Tibial artery (tissue), 4 donors: Measurements from ENCODE around the gene MED20.

Source experiments
- DNase-seq, 2 donors: peaks; one replicate each; pipeline ENCODE4 v3.0.0-alpha.2; 2019
- H3K27ac ChIP-seq, 2 donors: fragments of 200-600 bp; sonication (generic) in 1 of 2; 1 replicate in 1 of 2; 2 replicates in 1 of 2; pipeline ENCODE4 v1.5.1; 2018 to 2019; ENCODE audit warnings: mild to moderate bottlenecking in 1 of 2
- H3K27me3 ChIP-seq, 2 donors: fragments of 200-600 bp; sonication (generic) in 1 of 2; one replicate each; pipeline versions ENCODE4 v1.5.1 to v1.6.0; 2016 to 2019
- H3K36me3 ChIP-seq, 3 donors: fragments of 200-600 bp; sonication (generic) in 2 of 3; one replicate each; pipeline ENCODE4 v1.5.1; 2016 to 2019; ENCODE audit warnings: mild to moderate bottlenecking in 2 of 3
- H3K4me1 ChIP-seq, 4 donors: fragments of 200-600 bp; sonication (generic) in 2 of 4; 1 replicate in 3 of 4; 2 replicates in 1 of 4; pipeline ENCODE4 v1.5.1; 2016 to 2019
- H3K4me3 ChIP-seq, 2 donors: fragments of 200-600 bp; sonication (generic) in 1 of 2; 1 replicate in 1 of 2; 2 replicates in 1 of 2; pipeline ENCODE4 v1.5.1; 2018 to 2019; ENCODE audit warnings: mild to moderate bottlenecking in 2 of 2
- H3K9me3 ChIP-seq, 3 donors: fragments of 200-600 bp; sonication (generic) in 1 of 3; one replicate each; pipeline ENCODE4 v1.5.1; 2016 to 2019
- CTCF ChIP-seq, 2 experiments: fragments of 200-600 bp in 1 of 2; fragments of 450-650 bp in 1 of 2; IDR thresholded peaks; one replicate each; pipeline ENCODE4 v1.5.1; 2017 to 2019; ENCODE audit warnings: antibody characterized with exemption in 2 of 2, mild to moderate bottlenecking in 1 of 2, moderate library complexity in 1 of 2
- intact Hi-C: fragments of 100-400 bp; cut with DNase I; formaldehyde crosslinking; loops from one replicate; pipeline ENCODE4 v1.15.0; 2023; ENCODE audit warnings: low total_unique reads

The MED20 gene

GRCh38 chr6:41942067-41942851, 21.3 kb upstream of the MED20 start:
- Histone ChIP-seq H3K4me3 (peak overlapping the region; percentile 77 to 78), H3K27me3 (no peaks in the 10 kb centered on the region), H3K36me3 (peaks cover 0 to 7% (median 0%) of the 10 kb centered on the region in 3 donors), H3K27ac (peak overlapping the region; percentile 58 to 60), H3K4me1 (peaks cover 0 to 45% (median 24%) of the 10 kb centered on the region in 4 donors), H3K9me3 (no peaks in the 10 kb centered on the region)
- TF ChIP-seq CTCF (IDR thresholded peaks at IDR 0.05): no peak
- intact Hi-C loops: no loop called here
- DNase-seq: no peak

GRCh38 chr6:41941280-41942066, 20.5 kb upstream of the MED20 start, which contains the start of gene CCND3:
CCND3 (minus strand) TSS chr6:41941808; CDS start chr6:41941649, 159 bp downstream.
- no peaks in the 10 kb centered on the region for H3K9me3 ChIP-seq
- H3K4me3 ChIP-seq: peak within 1 kb of the TSS; percentile 77 to 78
- intact Hi-C loops: loop anchor here (2.0 kb wide), 1 partner anchor 103 kb away; no protein-coding TSS in a partner anchor
- peak; percentile 90 to 92 for DNase-seq
- H3K27ac ChIP-seq: peak within 1 kb of the TSS; percentile 60 to 76
- H3K36me3 ChIP-seq: peaks cover 0 to 15% (median 0%) of the 10 kb centered on the region in 3 donors
- peaks cover 0 to 53% (median 24%) of the 10 kb centered on the region in 4 donors for H3K4me1 ChIP-seq
- no peak for TF ChIP-seq CTCF (IDR thresholded peaks at IDR 0.05)
- H3K27me3 ChIP-seq: no peaks in the 10 kb centered on the region

GRCh38 chr6:41940759-41941279, 19.9 kb upstream of the MED20 start:
- H3K27ac ChIP-seq: peak overlapping the region; percentile 60 to 76
- H3K9me3 ChIP-seq: no peaks in the 10 kb centered on the region
- peaks cover 0 to 57% (median 24%) of the 10 kb centered on the region in 4 donors for H3K4me1 ChIP-seq
- no peaks in the 10 kb centered on the region for H3K27me3 ChIP-seq
- peaks cover 3 to 21% (median 3%) of the 10 kb centered on the region in 3 donors for H3K36me3 ChIP-seq
- intact Hi-C loops: loop anchor here (2.0 kb wide), 1 partner anchor 104 kb away; no protein-coding TSS in a partner anchor
- DNase-seq: peak in 1 of 2 donors; percentile 71
- peak overlapping the region; percentile 77 to 78 for H3K4me3 ChIP-seq
- no peak for TF ChIP-seq CTCF (IDR thresholded peaks at IDR 0.05)

GRCh38 chr6:41939848-41940758, 19.2 kb upstream of the MED20 start:
- peaks cover 0 to 57% (median 24%) of the 10 kb centered on the region in 4 donors for H3K4me1 ChIP-seq
- no peak for DNase-seq
- H3K9me3 ChIP-seq: no peaks in the 10 kb centered on the region
- H3K27ac ChIP-seq: peak overlapping the region; percentile 60 to 76
- H3K27me3 ChIP-seq: no peaks in the 10 kb centered on the region
- H3K4me3 ChIP-seq: peak overlapping the region; percentile 77 to 78
- intact Hi-C loops: loop anchor here (2.0 to 10.0 kb wide), 2 partner anchors 105 to 285 kb away; no protein-coding TSS in a partner anchor
- no peak for TF ChIP-seq CTCF (IDR thresholded peaks at IDR 0.05)
- H3K36me3 ChIP-seq: peaks cover 9 to 29% (median 10%) of the 10 kb centered on the region in 3 donors
